Adrenal gland (tissue), 12 donors: ENCODE measurements around the gene CHST11. TPM values are rescaled to one million over a fixed set of nuclear protein-coding genes. Genes with fewer than 3 reads are reported as not detected.
A peak's percentile ranks its signal among the peaks of the same experiment; 100 is the strongest.

Experiments
- DNase-seq, 7 donors: peaks; one replicate each; pipeline ENCODE4 v3.0.0-alpha.2; 2019 to 2020
- H3K27ac ChIP-seq, 5 donors: fragments of 200-600 bp; sonication (generic) in 4 of 5; 1 replicate in 3 of 5; 2 replicates in 2 of 5; pipeline versions ENCODE4 v1.5.1 to v1.8.0; 2016 to 2020; ENCODE audit warnings: mild to moderate bottlenecking in 1 of 5
- H3K27me3 ChIP-seq: fragments of 200-600 bp; 2 replicates; pipeline ENCODE4 v1.8.0; 2021
- H3K36me3 ChIP-seq, 2 donors: fragments of 200-600 bp; replicated peaks in 1 of 2; 1 replicate in 1 of 2; 2 replicates in 1 of 2; pipeline versions ENCODE4 v1.5.1 to v1.8.0; 2018 to 2022
- H3K4me1 ChIP-seq, 2 donors: fragments of 200-600 bp; replicated peaks in 1 of 2; 1 replicate in 1 of 2; 2 replicates in 1 of 2; pipeline versions ENCODE4 v1.5.1 to v1.8.0; 2018 to 2021
- H3K4me3 ChIP-seq, 4 donors: fragments of 200-600 bp; sonication (generic) in 3 of 4; one replicate each; pipeline ENCODE4 v1.5.1; 2016 to 2018
- H3K9me3 ChIP-seq, 3 donors: fragments of 200-600 bp; sonication (generic) in 1 of 3; replicated peaks in 1 of 3; 1 replicate in 2 of 3; 2 replicates in 1 of 3; pipeline versions ENCODE4 v1.5.1 to v1.8.0; 2016 to 2021
- POLR2A ChIP-seq, 2 donors: fragments of 450-650 bp; IDR thresholded peaks; one replicate each; pipeline ENCODE4 v1.6.1; 2017; ENCODE audit warnings: antibody characterized with exemption in 2 of 2, mild to moderate bottlenecking in 2 of 2, moderate library complexity in 1 of 2
- WGBS, 4 donors: extraction: QIAGEN DNeasy Blood & Tissue Kit in 2 of 4; methylation state at CpG; one replicate each; pipeline versions ENCODE4 v1.1.5 to v1.1.7; 2013 to 2017; 5-methylcytosine and 5-hydroxymethylcytosine counted together
- intact Hi-C, 2 donors: fragments of 100-400 bp; cut with DNase I; formaldehyde crosslinking; loops; one replicate each; pipeline versions ENCODE4 v1.14.1 to v1.15.0; 2022 to 2023
- polyA plus RNA-seq, 3 donors: library from polyadenylated mRNA; stranded (reverse); fragments of 200-250 nt in 2 of 3; fragments of 350-450 nt in 1 of 3; fragmentation: Illumina TruSeq in 1 of 3; extraction: RNeasy Lipid Tissue Mini Kit (QIAGEN cat#74804) in 1 of 3; gene quantifications; one replicate each; pipeline ENCODE4 v1.2.3, GENCODE V29; 2013 to 2014
- total RNA-seq, 9 donors: library from RNA; depleted of rRNA in 4 of 9; stranded (reverse); fragments of >200 nt in 4 of 9; fragments of 120-200 nt in 1 of 9; fragmentation: NEBNext Ultra II Directional in 1 of 9; extraction: Animal tissue kit (Norgen Biotek cat#: 25700) in 1 of 9; gene quantifications; one replicate each; pipeline versions ENCODE4 v1.1.0 to v1.2.4, GENCODE V29; 2013 to 2023
- TF ChIP-seq, protein P1 (sequence below), 6 experiments: fragments of 450-650 bp in 4 of 6; fragments of 200-600 bp in 2 of 6; sonication (generic) in 1 of 6; IDR thresholded peaks; 1 replicate in 5 of 6; 2 replicates in 1 of 6; pipeline versions ENCODE4 v1.5.1 to v1.8.0; 2016 to 2021; ENCODE audit warnings: antibody characterized with exemption in 6 of 6, mild to moderate bottlenecking in 2 of 6, moderate library complexity in 1 of 6
- donor health status: healthy with polysubstance abuse.
- donor health status: Bipolar disorder and iron deficiency.
- donor health status: DM: yes; HTN: yes; CAD: no.
- donor health status: DM: no; HTN: no; CAD: no.
- donor health status: DM: no; HTN: no; CAD: no.
- donor health status: DM: yes; HTN: yes; CAD: no.

CHST11 gene
- total and polyA plus RNA-seq, 12 donors: 6.2 to 95.1 (median 29.8) TPM

DNA sequence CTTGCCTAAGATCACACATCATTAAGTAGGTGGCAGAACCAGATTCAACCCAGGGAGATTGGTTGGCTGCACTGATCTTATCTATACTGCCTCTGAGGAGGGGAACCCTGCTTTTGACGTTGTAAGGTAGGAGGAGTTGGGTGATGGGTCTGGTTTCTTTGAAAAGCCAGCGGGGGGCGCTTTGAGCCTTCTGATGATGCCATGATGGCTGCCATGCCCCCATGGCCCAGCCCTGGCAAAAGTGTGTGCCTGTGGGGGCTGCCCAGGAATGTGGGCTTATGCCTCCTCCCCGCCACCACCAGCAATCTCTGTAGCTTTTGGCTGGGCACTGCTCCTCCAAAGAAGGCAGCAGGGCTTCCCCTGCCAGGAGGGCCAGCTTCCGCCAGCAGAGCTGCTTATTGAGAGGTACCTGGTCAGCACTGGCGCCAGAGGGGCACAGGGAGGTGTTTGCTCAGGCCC lies 277.0 kb downstream of the CHST11 start:
- H3K36me3 ChIP-seq: no peaks in the 10 kb centered on the region
- no peaks in the 10 kb centered on the region for H3K27me3 ChIP-seq
- no peak overlapping the region for H3K27ac ChIP-seq
- H3K4me3 ChIP-seq: no peak overlapping the region
- intact Hi-C loops: no loop called here
- TF ChIP-seq POLR2A (IDR thresholded peaks at IDR 0.05): no peak
- TF ChIP-seq, protein P1, sequence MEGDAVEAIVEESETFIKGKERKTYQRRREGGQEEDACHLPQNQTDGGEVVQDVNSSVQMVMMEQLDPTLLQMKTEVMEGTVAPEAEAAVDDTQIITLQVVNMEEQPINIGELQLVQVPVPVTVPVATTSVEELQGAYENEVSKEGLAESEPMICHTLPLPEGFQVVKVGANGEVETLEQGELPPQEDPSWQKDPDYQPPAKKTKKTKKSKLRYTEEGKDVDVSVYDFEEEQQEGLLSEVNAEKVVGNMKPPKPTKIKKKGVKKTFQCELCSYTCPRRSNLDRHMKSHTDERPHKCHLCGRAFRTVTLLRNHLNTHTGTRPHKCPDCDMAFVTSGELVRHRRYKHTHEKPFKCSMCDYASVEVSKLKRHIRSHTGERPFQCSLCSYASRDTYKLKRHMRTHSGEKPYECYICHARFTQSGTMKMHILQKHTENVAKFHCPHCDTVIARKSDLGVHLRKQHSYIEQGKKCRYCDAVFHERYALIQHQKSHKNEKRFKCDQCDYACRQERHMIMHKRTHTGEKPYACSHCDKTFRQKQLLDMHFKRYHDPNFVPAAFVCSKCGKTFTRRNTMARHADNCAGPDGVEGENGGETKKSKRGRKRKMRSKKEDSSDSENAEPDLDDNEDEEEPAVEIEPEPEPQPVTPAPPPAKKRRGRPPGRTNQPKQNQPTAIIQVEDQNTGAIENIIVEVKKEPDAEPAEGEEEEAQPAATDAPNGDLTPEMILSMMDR (IDR thresholded peaks at IDR 0.05): no peak
- peak in 1 of 7 donors; percentile 17 for DNase-seq
- 80 to 100% (median 83%) methylated on average over 2 to 6 of the region's 6 CpGs for WGBS, 4 donors
- H3K4me1 ChIP-seq: peaks cover 0 to 7% of the 10 kb centered on the region in 2 donors
- H3K9me3 ChIP-seq: no peaks in the 10 kb centered on the region

DNA sequence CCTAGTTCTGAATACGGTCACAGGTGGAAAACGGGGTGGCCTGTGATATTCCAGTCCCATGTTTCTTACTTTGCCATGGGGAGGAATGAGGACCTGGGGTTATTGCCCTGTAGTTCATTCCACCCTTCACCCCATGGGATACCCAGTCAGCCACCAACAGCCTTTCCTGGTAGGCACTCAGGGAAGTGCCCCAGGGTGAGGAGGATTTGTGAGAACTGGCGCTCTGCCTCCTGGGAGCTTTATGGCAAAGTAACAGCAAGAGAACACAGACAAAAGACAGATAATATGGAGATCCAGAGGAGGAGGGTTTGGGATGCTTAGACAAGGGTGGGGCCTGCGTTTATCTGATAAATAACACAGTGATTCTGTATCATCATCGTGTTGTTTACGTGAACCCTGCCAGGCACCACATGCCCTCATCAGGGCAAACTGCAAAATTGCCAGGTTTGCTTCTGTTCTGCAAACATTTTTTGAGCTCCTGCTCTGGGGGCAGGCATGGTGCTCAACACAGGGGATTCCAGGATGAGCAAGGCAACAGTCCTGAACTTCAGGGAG lies 277.9 kb downstream of the CHST11 start:
- H3K4me3 ChIP-seq: no peak overlapping the region
- TF ChIP-seq, protein P1 (IDR thresholded peaks at IDR 0.05): no peak
- no peak for TF ChIP-seq POLR2A (IDR thresholded peaks at IDR 0.05)
- H3K9me3 ChIP-seq: no peaks in the 10 kb centered on the region
- DNase-seq: no peak
- WGBS, 4 donors: 76 to 87% (median 82%) methylated on average over 6 of the region's 6 CpGs
- no peaks in the 10 kb centered on the region for H3K27me3 ChIP-seq
- H3K4me1 ChIP-seq: peaks cover 0 to 7% of the 10 kb centered on the region in 2 donors
- intact Hi-C loops: no loop called here
- no peak overlapping the region for H3K27ac ChIP-seq
- no peaks in the 10 kb centered on the region for H3K36me3 ChIP-seq

DNA sequence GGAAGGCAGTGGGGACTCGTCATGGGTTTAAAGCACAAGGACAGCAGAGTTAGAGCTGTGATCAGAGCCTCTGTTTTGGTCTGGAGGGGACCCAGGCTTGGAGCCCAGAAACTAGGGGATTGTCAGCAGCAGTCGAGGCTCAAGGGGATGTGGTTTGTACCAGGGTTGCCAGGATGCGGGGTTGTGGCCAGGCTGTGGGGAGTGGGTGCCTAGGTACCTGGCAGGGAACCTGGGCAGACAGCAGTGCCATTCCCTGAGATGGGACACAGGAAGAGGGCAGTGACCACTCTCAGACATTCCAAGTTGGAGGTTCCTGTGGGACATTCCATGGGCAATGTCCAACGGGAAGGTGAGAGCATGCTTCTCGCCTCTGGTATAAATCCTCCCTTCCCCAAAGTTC lies 279.1 kb downstream of the CHST11 start:
- intact Hi-C loops: no loop called here
- H3K27ac ChIP-seq: no peak overlapping the region
- DNase-seq: no peak
- no peak overlapping the region for H3K4me3 ChIP-seq
- TF ChIP-seq, protein P1 (IDR thresholded peaks at IDR 0.05): no peak
- no peaks in the 10 kb centered on the region for H3K27me3 ChIP-seq
- H3K9me3 ChIP-seq: no peaks in the 10 kb centered on the region
- H3K36me3 ChIP-seq: no peaks in the 10 kb centered on the region
- 69 to 97% (median 82%) methylated on average over 3 to 5 of the region's 5 CpGs for WGBS, 4 donors
- H3K4me1 ChIP-seq: peaks cover 0 to 16% of the 10 kb centered on the region in 2 donors

DNA sequence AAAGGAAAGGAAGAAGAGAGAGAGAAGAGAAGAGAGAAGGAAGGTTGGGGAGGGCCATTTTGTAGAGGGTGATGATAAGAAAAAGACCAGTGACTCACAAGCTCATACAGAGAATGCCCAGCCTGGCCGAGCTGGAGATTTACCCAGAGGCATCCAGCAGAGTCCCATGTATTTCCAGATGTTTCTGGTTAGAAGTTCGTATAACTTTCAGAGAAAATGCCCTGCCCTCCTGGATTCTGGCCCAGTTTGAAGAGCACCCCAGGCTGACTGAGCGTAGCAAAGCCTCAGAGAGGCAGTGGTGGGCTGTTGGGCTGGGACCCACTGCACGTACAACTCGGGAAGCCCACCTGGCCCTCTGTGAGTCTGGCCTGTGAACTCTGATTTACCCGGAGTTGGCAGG lies 279.6 kb downstream of the CHST11 start:
- no peak overlapping the region for H3K4me3 ChIP-seq
- WGBS, 4 donors: 71 to 79% (median 78%) methylated on average over 6 of the region's 6 CpGs
- TF ChIP-seq POLR2A (IDR thresholded peaks at IDR 0.05): no peak
- TF ChIP-seq, protein P1 (IDR thresholded peaks at IDR 0.05): no peak
- intact Hi-C loops: no loop called here
- peak in 1 of 7 donors; percentile 16 for DNase-seq
- H3K27me3 ChIP-seq: no peaks in the 10 kb centered on the region
- H3K36me3 ChIP-seq: no peaks in the 10 kb centered on the region
- H3K4me1 ChIP-seq: peaks cover 0 to 16% of the 10 kb centered on the region in 2 donors
- H3K27ac ChIP-seq: no peak overlapping the region
- H3K9me3 ChIP-seq: no peaks in the 10 kb centered on the region
